ENCODE data around the gene WFDC1.

DNA sequence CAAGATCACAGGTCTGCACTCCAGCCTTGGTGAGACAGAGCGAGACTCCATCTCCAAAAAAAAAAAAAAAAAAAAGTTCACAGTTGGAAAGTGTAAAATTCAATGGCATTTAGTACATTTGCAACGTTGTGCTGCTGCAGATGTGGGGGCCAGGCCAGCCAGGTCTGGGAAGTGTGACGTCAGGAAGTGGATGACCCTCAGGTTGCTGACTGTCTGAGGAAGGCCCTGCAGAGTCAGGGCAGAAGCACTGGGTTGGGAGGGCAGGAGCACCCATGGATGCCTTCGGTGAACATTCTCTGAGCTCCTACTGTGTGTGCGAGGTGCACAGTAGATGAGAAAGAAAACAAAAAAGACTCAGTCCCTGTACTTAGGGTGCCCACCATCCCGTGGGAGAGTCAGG lies 12.1 kb upstream of the WFDC1 start:
- TF ChIP-seq POLR2AphosphoS5 (IDR thresholded peaks at IDR 0.05; ENCODE audit: insufficient read depth in 1 of 2, low read depth in 1 of 2) (no peak), CTCF (IDR thresholded peaks at IDR 0.05) (no peak), POLR2A (IDR thresholded peaks at IDR 0.05) (no peak)

Data from vagina (tissue), 2 donors.